ENCODE data around the gene GPR107.

DNA sequence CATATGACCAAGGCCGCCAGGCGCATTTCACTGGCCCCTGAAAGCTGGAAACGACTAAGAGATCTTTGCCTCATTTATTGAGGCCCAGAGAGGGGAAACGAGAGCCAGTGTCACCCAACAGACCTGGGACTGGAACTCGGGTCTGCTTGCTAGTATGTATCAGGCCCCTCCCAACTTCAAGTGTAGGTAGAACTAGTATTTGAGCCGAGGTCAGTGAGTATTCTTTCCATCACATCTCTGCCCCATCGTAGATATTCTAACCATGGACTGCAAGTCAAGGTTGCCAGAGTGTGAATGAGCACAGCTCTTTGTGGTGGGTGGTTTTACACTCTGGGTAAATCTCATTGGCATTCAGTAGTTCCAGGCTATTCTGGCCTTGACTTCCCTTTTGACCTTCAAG, 42.2 kb downstream of the GPR107 start:
- TF ChIP-seq, protein P1, sequence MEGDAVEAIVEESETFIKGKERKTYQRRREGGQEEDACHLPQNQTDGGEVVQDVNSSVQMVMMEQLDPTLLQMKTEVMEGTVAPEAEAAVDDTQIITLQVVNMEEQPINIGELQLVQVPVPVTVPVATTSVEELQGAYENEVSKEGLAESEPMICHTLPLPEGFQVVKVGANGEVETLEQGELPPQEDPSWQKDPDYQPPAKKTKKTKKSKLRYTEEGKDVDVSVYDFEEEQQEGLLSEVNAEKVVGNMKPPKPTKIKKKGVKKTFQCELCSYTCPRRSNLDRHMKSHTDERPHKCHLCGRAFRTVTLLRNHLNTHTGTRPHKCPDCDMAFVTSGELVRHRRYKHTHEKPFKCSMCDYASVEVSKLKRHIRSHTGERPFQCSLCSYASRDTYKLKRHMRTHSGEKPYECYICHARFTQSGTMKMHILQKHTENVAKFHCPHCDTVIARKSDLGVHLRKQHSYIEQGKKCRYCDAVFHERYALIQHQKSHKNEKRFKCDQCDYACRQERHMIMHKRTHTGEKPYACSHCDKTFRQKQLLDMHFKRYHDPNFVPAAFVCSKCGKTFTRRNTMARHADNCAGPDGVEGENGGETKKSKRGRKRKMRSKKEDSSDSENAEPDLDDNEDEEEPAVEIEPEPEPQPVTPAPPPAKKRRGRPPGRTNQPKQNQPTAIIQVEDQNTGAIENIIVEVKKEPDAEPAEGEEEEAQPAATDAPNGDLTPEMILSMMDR (conservative IDR thresholded peaks at IDR 0.05; ENCODE audit: low read length), result no peak
- TF ChIP-seq EZH2phosphoT487 (IDR thresholded peaks at IDR 0.05; ENCODE audit: borderline replicate concordance, low read depth, low read length), result no peak
